ENCODE data around the gene SREBF1.

The SREBF1 gene

DNA sequence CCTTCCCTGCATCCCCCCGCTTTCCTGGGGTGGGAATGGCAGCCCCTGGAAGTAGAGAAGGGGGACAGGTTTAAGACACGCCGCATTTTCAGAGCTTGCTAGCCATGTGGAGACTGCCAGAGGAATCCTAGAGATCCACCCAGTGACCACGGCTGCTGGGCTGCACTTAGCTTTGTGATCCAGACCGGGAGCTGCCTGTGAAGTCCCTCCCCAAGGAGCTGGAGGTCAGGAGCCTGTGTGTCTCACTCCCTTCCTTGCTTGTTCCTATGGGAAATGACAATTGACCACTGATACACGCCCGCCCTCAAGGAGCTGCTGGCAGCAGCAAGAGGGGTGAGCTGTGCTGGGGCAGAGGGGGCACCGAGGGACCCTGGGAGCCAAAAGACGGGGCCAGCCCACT, 73.7 kb downstream of the SREBF1 start:
- no peak for DNase-seq (ENCODE audit: low read depth)

DNA sequence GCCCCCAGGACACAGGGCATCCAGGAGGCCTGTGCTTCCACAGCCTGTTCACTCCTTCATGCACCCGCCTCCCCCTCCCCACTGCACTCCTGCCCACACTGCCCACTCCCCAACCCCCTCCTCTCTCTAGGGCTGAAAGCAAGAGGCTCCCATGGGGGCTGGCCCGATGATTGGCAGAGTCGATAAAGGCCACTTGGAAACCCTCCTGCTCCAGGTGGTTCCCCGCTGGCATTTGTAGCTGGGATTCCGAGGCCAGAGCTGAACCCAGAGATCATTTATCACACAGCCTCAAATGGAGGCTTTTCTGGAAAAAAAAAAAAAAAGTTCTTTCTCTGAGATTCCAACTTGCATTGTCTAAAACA, 74.1 kb downstream of the SREBF1 start:
- DNase-seq (ENCODE audit: low read depth) = no peak
